Subcutaneous abdominal adipose tissue (tissue), 5 donors: ENCODE measurements around the gene ARID5A.
A peak's percentile ranks its signal among the peaks of the same experiment; 100 is the strongest.
"Not testable (repeated sequence)": the region's sequence is repeated elsewhere in the genome, so short reads cannot be mapped to it uniquely, and the experiment has no call there.

Source experiments
- H3K27ac ChIP-seq: one replicate; pipeline ENCODE4 v1.7.0; 2013; ENCODE audit warnings: low read depth, mild to moderate bottlenecking, inconsistent platforms, low read length, moderate library complexity
- H3K27me3 ChIP-seq, 5 donors: one replicate each; pipeline ENCODE4 v1.7.0; 2013; ENCODE audit warnings: low read length in 5 of 5, inconsistent platforms in 1 of 5; ENCODE audit not compliant: control insufficient read depth in 5 of 5, insufficient read depth in 4 of 5
- H3K36me3 ChIP-seq, 5 donors: one replicate each; pipeline ENCODE4 v1.7.0; 2013; ENCODE audit warnings: low read length in 5 of 5; ENCODE audit not compliant: control insufficient read depth in 5 of 5, insufficient read depth in 5 of 5
- H3K4me1 ChIP-seq, 5 donors: one replicate each; pipeline ENCODE4 v1.7.0; 2013; ENCODE audit warnings: low read length in 5 of 5, mild to moderate bottlenecking in 3 of 5, moderate library complexity in 1 of 5; ENCODE audit not compliant: control insufficient read depth in 5 of 5, insufficient read depth in 5 of 5
- H3K4me3 ChIP-seq, 5 donors: one replicate each; pipeline ENCODE4 v1.7.0; 2013; ENCODE audit warnings: low read length in 5 of 5, low read depth in 1 of 5
- H3K9ac ChIP-seq, 5 donors: one replicate each; pipeline ENCODE4 v1.7.0; 2013; ENCODE audit warnings: low read length in 5 of 5, mild to moderate bottlenecking in 4 of 5, moderate library complexity in 3 of 5
- H3K9me3 ChIP-seq, 5 donors: one replicate each; pipeline ENCODE4 v1.7.0; 2013; ENCODE audit warnings: low read length in 5 of 5; ENCODE audit not compliant: control insufficient read depth in 5 of 5
- donor health status: healthy.
- donor health status: healthy.
- donor health status: healthy.
- donor health status: healthy.
- donor health status: healthy.

The ARID5A gene

GRCh38 chr2:96554293-96555145, 18.0 kb downstream of the ARID5A start:
- H3K27ac ChIP-seq, result no peak overlapping the region
- peaks cover 0 to 37% (median 24%) of the 10 kb centered on the region in 5 donors for H3K36me3 ChIP-seq
- peaks cover 0 to 13% (median 9%) of the 10 kb centered on the region in 5 donors for H3K4me1 ChIP-seq
- peak overlapping the region in 2 of 5 donors; percentile 14 to 17 for H3K4me3 ChIP-seq
- H3K9me3 ChIP-seq, result no peaks in the 10 kb centered on the region
- peak overlapping the region in 1 of 5 donors; percentile 38 for H3K9ac ChIP-seq
- no peaks in the 10 kb centered on the region for H3K27me3 ChIP-seq

GRCh38 chr2:96555146-96555610, 18.6 kb downstream of the ARID5A start:
- no peak overlapping the region for H3K9ac ChIP-seq
- peaks cover 0 to 13% (median 9%) of the 10 kb centered on the region in 5 donors for H3K4me1 ChIP-seq
- H3K9me3 ChIP-seq, result no peaks in the 10 kb centered on the region
- H3K27me3 ChIP-seq, result no peaks in the 10 kb centered on the region
- H3K36me3 ChIP-seq, result peaks cover 0 to 31% (median 21%) of the 10 kb centered on the region in 5 donors
- no peak overlapping the region for H3K4me3 ChIP-seq
- H3K27ac ChIP-seq, result no peak overlapping the region

- Histone ChIP-seq H3K9ac (no peak overlapping the region), H3K4me3 (no peak overlapping the region), H3K27ac (no peak overlapping the region), H3K9me3 (no peaks in the 10 kb centered on the region), H3K4me1 (peaks cover 0 to 13% (median 9%) of the 10 kb centered on the region in 5 donors), H3K36me3 (peaks cover 0 to 16% (median 6%) of the 10 kb centered on the region in 5 donors), H3K27me3 (no peaks in the 10 kb centered on the region)
Observed at GRCh38 chr2:96556441-96557330, 20.1 kb downstream of the ARID5A start.

- not testable (repeated sequence) for H3K27ac ChIP-seq, H3K27me3 ChIP-seq, H3K4me3 ChIP-seq, H3K36me3 ChIP-seq, H3K9me3 ChIP-seq, H3K9ac ChIP-seq
- H3K4me1 ChIP-seq, result peaks cover 0 to 13% (median 9%) of the 10 kb centered on the region in 5 donors
Observed at GRCh38 chr2:96557421-96557820, 20.9 kb downstream of the ARID5A start.

- Histone ChIP-seq H3K36me3 (peaks cover 0 to 2% (median 0%) of the 10 kb centered on the region in 5 donors), H3K4me1 (peaks cover 0 to 13% (median 9%) of the 10 kb centered on the region in 5 donors), H3K4me3 (no peak overlapping the region), H3K27ac (no peak overlapping the region), H3K27me3 (no peaks in the 10 kb centered on the region), H3K9me3 (no peaks in the 10 kb centered on the region), H3K9ac (no peak overlapping the region)
Observed at GRCh38 chr2:96558061-96558460, 21.5 kb downstream of the ARID5A start.

GRCh38 chr2:96558485-96558884, 21.9 kb downstream of the ARID5A start:
- Histone ChIP-seq H3K4me1 (peaks cover 0 to 13% (median 9%) of the 10 kb centered on the region in 5 donors), H3K9ac (no peak overlapping the region), H3K9me3 (no peaks in the 10 kb centered on the region), H3K4me3 (no peak overlapping the region), H3K27me3 (no peaks in the 10 kb centered on the region), H3K36me3 (no peaks in the 10 kb centered on the region), H3K27ac (no peak overlapping the region)

GRCh38 chr2:96564026-96564425, 27.5 kb downstream of the ARID5A start:
- Histone ChIP-seq H3K27me3 (no peaks in the 10 kb centered on the region), H3K36me3 (no peaks in the 10 kb centered on the region), H3K27ac (no peak overlapping the region), H3K9ac (no peak overlapping the region), H3K9me3 (no peaks in the 10 kb centered on the region), H3K4me1 (no peaks in the 10 kb centered on the region), H3K4me3 (no peak overlapping the region)

- Histone ChIP-seq H3K27me3 (no peaks in the 10 kb centered on the region), H3K9me3 (no peaks in the 10 kb centered on the region)
Observed at GRCh38 chr2:96564563-96564962, 28.0 kb downstream of the ARID5A start.

GRCh38 chr2:96565111-96565510, 28.6 kb downstream of the ARID5A start:
- no peaks in the 10 kb centered on the region for H3K9me3 ChIP-seq
- no peaks in the 10 kb centered on the region for H3K36me3 ChIP-seq
- no peak overlapping the region for H3K9ac ChIP-seq

More at GRCh38 chr2:96564563-96564962, 28.0 kb downstream of the ARID5A start:
- H3K27ac ChIP-seq, result no peak overlapping the region
- H3K9ac ChIP-seq, result no peak overlapping the region
- H3K4me3 ChIP-seq, result no peak overlapping the region
- no peaks in the 10 kb centered on the region for H3K4me1 ChIP-seq
- H3K36me3 ChIP-seq, result no peaks in the 10 kb centered on the region

GRCh38 chr2:96568094-96568493, 31.5 kb downstream of the ARID5A start:
- H3K9ac ChIP-seq, result no peak overlapping the region
- H3K36me3 ChIP-seq, result no peaks in the 10 kb centered on the region
- H3K4me1 ChIP-seq, result no peaks in the 10 kb centered on the region
- H3K27me3 ChIP-seq, result no peaks in the 10 kb centered on the region
- no peak overlapping the region for H3K27ac ChIP-seq
- no peak overlapping the region for H3K4me3 ChIP-seq
- H3K9me3 ChIP-seq, result no peaks in the 10 kb centered on the region

More at GRCh38 chr2:96565111-96565510, 28.6 kb downstream of the ARID5A start:
- Histone ChIP-seq H3K4me1 (no peaks in the 10 kb centered on the region), H3K4me3 (no peak overlapping the region), H3K27me3 (no peaks in the 10 kb centered on the region), H3K27ac (no peak overlapping the region)
